ENCODE data around the gene ZNF234. TPM values are rescaled to one million over a fixed set of nuclear protein-coding genes. Genes with fewer than 3 reads are reported as not detected.

The ZNF234 gene
- total and polyA plus RNA-seq, 11 donors: 4.5 to 12.8 (median 9.1) TPM

DNA sequence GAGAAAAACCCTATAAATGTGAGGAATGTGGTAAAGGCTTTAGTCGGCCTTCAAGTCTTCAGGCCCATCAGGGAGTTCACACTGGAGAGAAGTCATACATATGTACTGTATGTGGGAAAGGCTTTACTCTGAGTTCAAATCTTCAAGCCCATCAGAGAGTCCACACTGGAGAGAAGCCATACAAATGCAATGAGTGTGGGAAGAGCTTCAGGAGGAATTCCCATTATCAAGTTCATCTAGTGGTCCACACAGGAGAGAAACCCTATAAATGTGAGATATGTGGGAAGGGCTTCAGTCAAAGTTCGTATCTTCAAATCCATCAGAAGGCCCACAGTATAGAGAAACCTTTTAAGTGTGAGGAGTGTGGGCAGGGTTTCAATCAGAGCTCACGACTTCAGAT is 35.2 kb downstream of the ZNF234 start:
- Histone ChIP-seq H3K27me3 (no peaks in the 10 kb centered on the region), H3K27ac (no peak overlapping the region), H3K9me3 (peaks cover 0 to 100% (median 79%) of the 10 kb centered on the region in 12 donors), H3K36me3 (peaks cover 16 to 61% (median 56%) of the 10 kb centered on the region in 9 donors), H3K4me3 (no peak overlapping the region), H3K4me1 (no peaks in the 10 kb centered on the region)
- intact Hi-C loops (cut with DNase I): no loop called here
- TF ChIP-seq, protein P1, sequence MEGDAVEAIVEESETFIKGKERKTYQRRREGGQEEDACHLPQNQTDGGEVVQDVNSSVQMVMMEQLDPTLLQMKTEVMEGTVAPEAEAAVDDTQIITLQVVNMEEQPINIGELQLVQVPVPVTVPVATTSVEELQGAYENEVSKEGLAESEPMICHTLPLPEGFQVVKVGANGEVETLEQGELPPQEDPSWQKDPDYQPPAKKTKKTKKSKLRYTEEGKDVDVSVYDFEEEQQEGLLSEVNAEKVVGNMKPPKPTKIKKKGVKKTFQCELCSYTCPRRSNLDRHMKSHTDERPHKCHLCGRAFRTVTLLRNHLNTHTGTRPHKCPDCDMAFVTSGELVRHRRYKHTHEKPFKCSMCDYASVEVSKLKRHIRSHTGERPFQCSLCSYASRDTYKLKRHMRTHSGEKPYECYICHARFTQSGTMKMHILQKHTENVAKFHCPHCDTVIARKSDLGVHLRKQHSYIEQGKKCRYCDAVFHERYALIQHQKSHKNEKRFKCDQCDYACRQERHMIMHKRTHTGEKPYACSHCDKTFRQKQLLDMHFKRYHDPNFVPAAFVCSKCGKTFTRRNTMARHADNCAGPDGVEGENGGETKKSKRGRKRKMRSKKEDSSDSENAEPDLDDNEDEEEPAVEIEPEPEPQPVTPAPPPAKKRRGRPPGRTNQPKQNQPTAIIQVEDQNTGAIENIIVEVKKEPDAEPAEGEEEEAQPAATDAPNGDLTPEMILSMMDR (IDR thresholded peaks at IDR 0.05): no peak
- no peak for TF ChIP-seq POLR2A (IDR thresholded peaks at IDR 0.05)
- DNase-seq (no peak), ATAC-seq (no peak)
- 97 to 100% (median 99%) methylated on average over 3 of the region's 3 CpGs for WGBS, 4 donors

DNA sequence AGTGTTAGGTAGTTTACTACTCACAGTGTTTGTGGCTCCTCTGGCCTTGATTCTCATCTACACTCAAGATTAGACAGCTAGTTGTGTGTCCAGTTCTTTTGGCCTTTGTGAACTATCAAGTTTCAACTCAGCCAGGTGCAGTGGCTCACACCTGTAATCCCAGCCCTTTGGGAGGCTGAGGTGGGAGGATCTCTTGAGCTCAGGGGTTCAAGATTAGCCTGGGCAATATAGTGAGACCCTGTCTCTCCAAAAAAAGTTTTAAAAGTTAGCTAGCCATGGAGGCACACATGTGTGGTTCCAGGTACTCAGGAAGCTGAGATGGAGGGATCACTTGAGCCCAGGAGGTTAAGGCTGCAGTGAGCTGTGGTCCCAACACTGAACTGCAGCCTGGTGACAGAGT is 39.6 kb downstream of the ZNF234 start:
- DNase-seq: no peak
- Histone ChIP-seq H3K4me3 (no peak overlapping the region), H3K36me3 (peaks cover 3 to 17% (median 13%) of the 10 kb centered on the region in 9 donors), H3K27me3 (no peaks in the 10 kb centered on the region), H3K4me1 (no peaks in the 10 kb centered on the region), H3K27ac (no peak overlapping the region), H3K9me3 (peaks cover 0 to 94% (median 51%) of the 10 kb centered on the region in 12 donors)
- ATAC-seq: no peak
- intact Hi-C loops (cut with DNase I): no loop called here
- TF ChIP-seq, protein P1 (IDR thresholded peaks at IDR 0.05): no peak
- TF ChIP-seq POLR2A (IDR thresholded peaks at IDR 0.05): no peak

DNA sequence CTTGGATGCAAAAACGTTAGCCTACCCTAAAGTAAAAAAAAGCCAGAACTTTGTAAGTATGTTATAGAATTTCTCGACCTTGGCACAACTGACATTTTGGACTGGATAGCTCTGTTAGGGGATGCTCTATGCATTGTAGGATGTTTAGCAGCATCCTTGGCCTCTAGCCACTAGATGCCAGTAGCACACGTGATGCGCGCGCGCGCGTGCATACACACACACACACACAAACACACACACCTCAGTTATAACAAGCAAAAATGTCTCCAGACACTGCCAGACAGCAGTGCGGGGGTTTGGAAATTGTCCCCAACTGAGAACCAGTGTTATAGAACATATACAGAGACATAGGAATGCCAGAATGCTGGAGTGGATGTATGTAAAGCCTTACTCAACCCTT is 40.8 kb downstream of the ZNF234 start:
- Histone ChIP-seq H3K36me3 (peaks cover 0 to 5% (median 1%) of the 10 kb centered on the region in 9 donors), H3K4me1 (no peaks in the 10 kb centered on the region), H3K9me3 (peaks cover 0 to 85% (median 44%) of the 10 kb centered on the region in 12 donors), H3K27ac (no peak overlapping the region), H3K27me3 (no peaks in the 10 kb centered on the region), H3K4me3 (no peak overlapping the region)
- DNase-seq (no peak), ATAC-seq (no peak)
- no peak for TF ChIP-seq POLR2A (IDR thresholded peaks at IDR 0.05)
- TF ChIP-seq, protein P1 (IDR thresholded peaks at IDR 0.05): no peak
- 83 to 92% (median 85%) methylated on average over 10 of the region's 10 CpGs for WGBS, 4 donors
- intact Hi-C loops (cut with DNase I): no loop called here

DNA sequence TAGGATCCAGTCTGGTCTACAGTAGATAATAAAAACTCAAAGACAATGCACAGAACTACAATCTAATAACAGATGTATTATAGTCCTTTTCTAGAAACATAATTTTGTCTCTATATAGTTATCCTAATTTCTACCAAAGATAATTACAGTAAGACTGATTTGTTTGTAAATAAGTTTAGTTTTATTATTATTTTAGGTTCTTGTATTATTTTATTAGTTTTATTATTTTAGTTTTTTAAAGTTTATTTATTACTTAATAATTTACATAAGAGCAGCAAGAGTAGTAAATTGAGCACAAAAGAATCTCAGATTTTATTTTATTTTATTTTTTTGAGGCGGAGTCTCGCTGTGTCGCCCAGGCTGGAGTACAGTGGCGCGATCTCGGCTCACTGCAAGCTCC is 48.7 kb downstream of the ZNF234 start:
- H3K27ac ChIP-seq: no peak overlapping the region
- WGBS, 4 donors: 92 to 99% (median 97%) methylated on average over 6 of the region's 6 CpGs
- H3K9me3 ChIP-seq: peaks cover 0 to 42% (median 4%) of the 10 kb centered on the region in 12 donors
- no peaks in the 10 kb centered on the region for H3K36me3 ChIP-seq
- no peak for DNase-seq
- intact Hi-C loops (cut with DNase I): no loop called here
- no peaks in the 10 kb centered on the region for H3K27me3 ChIP-seq
- TF ChIP-seq, protein P1 (IDR thresholded peaks at IDR 0.05): no peak
- TF ChIP-seq POLR2A (IDR thresholded peaks at IDR 0.05): no peak
- no peak overlapping the region for H3K4me3 ChIP-seq
- ATAC-seq: no peak
- H3K4me1 ChIP-seq: no peaks in the 10 kb centered on the region

Data from heart left ventricle (tissue), 16 donors.